GM18907 (cell line): ENCODE data around the gene MAP2K5.
"Not testable (repeated sequence)": the region's sequence is repeated elsewhere in the genome, so short reads cannot be mapped to it uniquely, and the experiment has no call there.

ENCODE experiments used
- ATAC-seq: cut with Tn5 transposase; IDR thresholded peaks from one replicate; pipeline ENCODE4 v1.9.1; 2021; ENCODE audit warnings: mild to moderate bottlenecking, moderate library complexity; ENCODE audit not compliant: unreplicated experiment

Gene MAP2K5

GRCh38 chr15:67592245-67592644 is 49.7 kb downstream of the MAP2K5 start:
- ATAC-seq: no peak

- no peak for ATAC-seq
Observed at GRCh38 chr15:67593562-67593961, 51.1 kb downstream of the MAP2K5 start.

GRCh38 chr15:67594770-67595169 is 52.3 kb downstream of the MAP2K5 start:
- ATAC-seq: no peak

GRCh38 chr15:67595572-67595971 is 53.1 kb downstream of the MAP2K5 start:
- no peak for ATAC-seq

GRCh38 chr15:67601073-67601472 is 58.6 kb downstream of the MAP2K5 start:
- ATAC-seq: no peak

GRCh38 chr15:67603063-67603462 is 60.6 kb downstream of the MAP2K5 start:
- no peak for ATAC-seq

- no peak for ATAC-seq
Observed at GRCh38 chr15:67605871-67606270, 63.4 kb downstream of the MAP2K5 start.

- no peak for ATAC-seq
Observed at GRCh38 chr15:67606742-67607141, 64.2 kb downstream of the MAP2K5 start.

GRCh38 chr15:67607329-67607728 is 64.8 kb downstream of the MAP2K5 start:
- ATAC-seq: no peak

GRCh38 chr15:67607959-67608637 is 65.6 kb downstream of the MAP2K5 start:
- ATAC-seq: no peak

- ATAC-seq: no peak
Observed at GRCh38 chr15:67608638-67608959, 66.1 kb downstream of the MAP2K5 start.

GRCh38 chr15:67611370-67612369 is 69.2 kb downstream of the MAP2K5 start:
- no peak for ATAC-seq

GRCh38 chr15:67613211-67613610 is 70.7 kb downstream of the MAP2K5 start:
- no peak for ATAC-seq

GRCh38 chr15:67613708-67614107 is 71.2 kb downstream of the MAP2K5 start:
- ATAC-seq: no peak

GRCh38 chr15:67615131-67615534 is 72.6 kb downstream of the MAP2K5 start:
- not testable (repeated sequence) for ATAC-seq

- ATAC-seq: no peak
Observed at GRCh38 chr15:67618297-67618696, 75.8 kb downstream of the MAP2K5 start.

GRCh38 chr15:67622110-67622509 is 79.6 kb downstream of the MAP2K5 start:
- ATAC-seq: no peak

GRCh38 chr15:67632261-67632660 is 89.8 kb downstream of the MAP2K5 start:
- no peak for ATAC-seq

GRCh38 chr15:67635950-67636349 is 93.4 kb downstream of the MAP2K5 start:
- not testable (repeated sequence) for ATAC-seq

GRCh38 chr15:67639591-67639990 is 97.1 kb downstream of the MAP2K5 start:
- ATAC-seq: no peak

- ATAC-seq: no peak
Observed at GRCh38 chr15:67641453-67641852, 99.0 kb downstream of the MAP2K5 start.

GRCh38 chr15:67646847-67647246 is 104.3 kb downstream of the MAP2K5 start:
- ATAC-seq: no peak
